ENCODE data around the gene RAB31. TPM values are rescaled to one million over a fixed set of nuclear protein-coding genes. Genes with fewer than 3 reads are reported as not detected.
A peak's percentile ranks its signal among the peaks of the same experiment; 100 is the strongest.

Gene RAB31
- total RNA-seq, 1 donor from 2014 or later: 26.0 TPM

- Histone ChIP-seq H3K27ac (no peak overlapping the region), H3K27me3 (no peaks in the 10 kb centered on the region)
- TF ChIP-seq POLR2AphosphoS5 (IDR thresholded peaks at IDR 0.05; ENCODE audit: insufficient read depth in 1 of 2, low read depth in 1 of 2) (no peak), CTCF (IDR thresholded peaks at IDR 0.05) (no peak), POLR2A (IDR thresholded peaks at IDR 0.05) (no peak)
Measured at GRCh38 chr18:9818423-9818734, 110.3 kb downstream of the RAB31 start.

DNA sequence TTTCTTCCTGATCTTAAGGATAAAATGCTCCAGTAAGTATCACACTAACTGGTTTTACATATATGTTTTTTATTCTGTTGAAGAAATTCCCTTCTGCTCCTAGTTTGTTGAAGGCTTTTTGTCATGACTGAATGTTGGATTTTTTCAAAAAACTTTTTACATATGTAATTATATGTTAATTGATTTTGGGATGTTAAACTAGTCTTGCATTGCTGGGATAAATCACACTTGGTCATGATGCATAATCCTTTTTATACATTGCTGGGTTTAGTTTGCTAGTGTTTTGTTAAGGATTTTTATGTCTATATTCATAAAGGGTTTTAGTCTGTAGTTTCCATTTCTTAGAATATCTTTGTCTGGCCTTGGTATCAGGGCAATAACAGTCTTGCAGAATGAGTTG, 112.0 kb downstream of the RAB31 start:
- TF ChIP-seq POLR2A (IDR thresholded peaks at IDR 0.05) (no peak), POLR2AphosphoS5 (IDR thresholded peaks at IDR 0.05; ENCODE audit: insufficient read depth in 1 of 2, low read depth in 1 of 2) (no peak), CTCF (IDR thresholded peaks at IDR 0.05) (no peak)
- no peaks in the 10 kb centered on the region for H3K9me3 ChIP-seq
- no peaks in the 10 kb centered on the region for H3K27me3 ChIP-seq
- intact Hi-C loops (cut with DNase I): no loop called here
- H3K4me3 ChIP-seq: no peak overlapping the region
- peaks cover 16% of the 10 kb centered on the region for H3K4me1 ChIP-seq
- no peaks in the 10 kb centered on the region for H3K36me3 ChIP-seq
- DNase-seq (ENCODE audit: extremely low spot score in 2 of 2): no peak
- no peak overlapping the region for H3K27ac ChIP-seq

More at GRCh38 chr18:9818423-9818734, 110.3 kb downstream of the RAB31 start:
- no peak for DNase-seq (ENCODE audit: extremely low spot score in 2 of 2)
- Histone ChIP-seq H3K36me3 (no peaks in the 10 kb centered on the region), H3K4me3 (no peak overlapping the region), H3K9me3 (no peaks in the 10 kb centered on the region), H3K4me1 (no peaks in the 10 kb centered on the region)
- intact Hi-C loops (cut with DNase I): no loop called here

GRCh38 chr18:9820719-9821118, 112.6 kb downstream of the RAB31 start:
- intact Hi-C loops (cut with DNase I): no loop called here
- no peak overlapping the region for H3K4me3 ChIP-seq
- no peak for DNase-seq (ENCODE audit: extremely low spot score in 2 of 2)
- no peaks in the 10 kb centered on the region for H3K27me3 ChIP-seq
- peaks cover 22% of the 10 kb centered on the region for H3K4me1 ChIP-seq
- no peaks in the 10 kb centered on the region for H3K36me3 ChIP-seq
- H3K9me3 ChIP-seq: no peaks in the 10 kb centered on the region
- TF ChIP-seq POLR2A (IDR thresholded peaks at IDR 0.05): no peak
- no peak for TF ChIP-seq CTCF (IDR thresholded peaks at IDR 0.05)
- TF ChIP-seq POLR2AphosphoS5 (IDR thresholded peaks at IDR 0.05; ENCODE audit: insufficient read depth in 1 of 2, low read depth in 1 of 2): no peak
- no peak overlapping the region for H3K27ac ChIP-seq

DNA sequence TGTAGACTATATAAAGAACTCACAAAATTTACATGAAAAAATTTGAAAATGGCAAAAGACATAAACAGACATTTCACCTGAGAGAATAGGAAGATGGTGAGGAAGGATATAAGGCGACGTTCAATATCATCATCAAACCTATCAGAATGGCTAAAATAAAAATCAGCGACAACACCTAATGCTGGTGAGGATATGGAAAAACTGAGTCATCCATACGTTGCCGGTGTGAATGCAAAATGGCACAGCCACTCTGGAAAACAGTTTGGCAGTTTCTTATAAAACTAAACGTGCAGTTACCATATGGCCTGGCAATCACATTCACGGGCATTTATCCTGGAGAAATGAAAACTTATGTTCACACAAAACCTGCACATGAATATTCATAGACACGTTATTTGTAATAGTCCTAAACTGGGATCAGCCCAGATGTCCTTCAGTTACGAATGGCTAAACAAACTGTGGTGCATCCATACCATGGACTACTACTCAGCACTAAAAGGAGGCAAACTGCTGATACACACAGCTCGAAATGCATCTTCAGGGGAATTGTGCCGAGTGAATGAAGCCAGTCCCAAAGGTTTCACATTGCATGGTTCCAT, 114.6 kb downstream of the RAB31 start:
- Histone ChIP-seq H3K4me1 (peaks cover 39% of the 10 kb centered on the region), H3K4me3 (no peak overlapping the region), H3K27me3 (no peaks in the 10 kb centered on the region), H3K36me3 (no peaks in the 10 kb centered on the region), H3K9me3 (no peaks in the 10 kb centered on the region), H3K27ac (no peak overlapping the region)
- no peak for DNase-seq (ENCODE audit: extremely low spot score in 2 of 2)
- intact Hi-C loops (cut with DNase I): no loop called here
- TF ChIP-seq CTCF (IDR thresholded peaks at IDR 0.05): no peak
- TF ChIP-seq POLR2AphosphoS5 (IDR thresholded peaks at IDR 0.05; ENCODE audit: insufficient read depth in 1 of 2, low read depth in 1 of 2): no peak
- no peak for TF ChIP-seq POLR2A (IDR thresholded peaks at IDR 0.05)

- TF ChIP-seq POLR2AphosphoS5 (IDR thresholded peaks at IDR 0.05; ENCODE audit: insufficient read depth in 1 of 2, low read depth in 1 of 2) (no peak), POLR2A (IDR thresholded peaks at IDR 0.05) (no peak), CTCF (IDR thresholded peaks at IDR 0.05) (no peak)
- no peak for DNase-seq (ENCODE audit: extremely low spot score in 2 of 2)
- no peaks in the 10 kb centered on the region for H3K9me3 ChIP-seq
- H3K4me3 ChIP-seq: no peak overlapping the region
- peak overlapping the region; percentile 69 for H3K27ac ChIP-seq
- H3K36me3 ChIP-seq: no peaks in the 10 kb centered on the region
- H3K4me1 ChIP-seq: peaks cover 46% of the 10 kb centered on the region
- intact Hi-C loops (cut with DNase I): no loop called here
- no peaks in the 10 kb centered on the region for H3K27me3 ChIP-seq
Measured at GRCh38 chr18:9823805-9824473, 115.8 kb downstream of the RAB31 start.
